Liver (tissue), 3 donors: ENCODE measurements around the gene NMBR.

ENCODE experiments used
- CTCF ChIP-seq: fragments of 150-350 bp; IDR thresholded peaks from 2 replicates; pipeline ENCODE4 v1.5.1; 2017; ENCODE audit warnings: improper control_type of control experiment, low read depth, low read length; ENCODE audit not compliant: missing input control
- FOXA1 ChIP-seq: IDR thresholded peaks from 2 replicates; pipeline ENCODE4 v1.6.1; 2016; ENCODE audit warnings: antibody characterized with exemption
- GABPA ChIP-seq, 2 donors: IDR thresholded peaks in 1 of 2; conservative IDR thresholded peaks in 1 of 2; 2 replicates each; pipeline ENCODE4 v1.6.1; 2016; ENCODE audit warnings: antibody characterized with exemption in 2 of 2, mild to moderate bottlenecking in 1 of 2, moderate library complexity in 1 of 2
- JUND ChIP-seq, 2 donors: IDR thresholded peaks; 2 replicates each; pipeline ENCODE4 v1.6.1; 2016; ENCODE audit warnings: antibody characterized with exemption in 2 of 2
- MAX ChIP-seq: IDR thresholded peaks from 2 replicates; pipeline ENCODE4 v1.6.1; 2016; ENCODE audit warnings: antibody characterized with exemption
- RAD21 ChIP-seq, 2 donors: IDR thresholded peaks; 2 replicates each; pipeline ENCODE4 v1.6.1; 2016; ENCODE audit warnings: antibody characterized with exemption in 2 of 2, mild to moderate bottlenecking in 2 of 2
- REST ChIP-seq: IDR thresholded peaks from 2 replicates; pipeline ENCODE4 v1.6.1; 2016; ENCODE audit warnings: antibody characterized with exemption, mild to moderate bottlenecking
- SP1 ChIP-seq: IDR thresholded peaks from 2 replicates; pipeline ENCODE4 v1.6.1; 2018; ENCODE audit warnings: antibody characterized with exemption, mild to moderate bottlenecking
- donor health status: healthy.
- donor health status: healthy.

DNA sequence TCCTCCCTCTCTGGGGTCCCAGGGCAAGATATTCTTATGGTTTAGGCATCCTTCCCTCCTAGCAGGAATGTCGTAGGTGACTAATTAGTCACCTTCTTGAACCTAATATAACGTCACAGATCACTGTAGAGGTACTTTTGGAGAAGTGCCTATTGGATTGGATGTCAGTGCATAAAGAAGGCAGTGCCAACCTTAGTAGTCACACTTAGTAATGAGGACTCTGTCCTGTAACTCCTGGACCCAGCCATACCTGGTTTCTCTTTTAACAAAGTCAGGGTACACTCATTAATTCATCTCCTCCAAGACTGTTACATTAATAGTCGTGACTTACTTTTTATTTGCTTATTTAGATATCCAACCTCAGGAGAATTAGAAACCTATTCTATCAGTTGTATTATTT is 20.1 kb upstream of the NMBR start:
- TF ChIP-seq JUND (IDR thresholded peaks at IDR 0.05) (no peak), CTCF (no peak), SP1 (no peak), RAD21 (IDR thresholded peaks at IDR 0.05) (no peak), GABPA (IDR thresholded peaks at IDR 0.05 in 1 of 2, conservative IDR thresholded peaks at IDR 0.05 in 1 of 2) (no peak), MAX (no peak), FOXA1 (no peak), REST (no peak)
